GM12891 (cell line): Measurements from ENCODE around the gene GRM6.

Experiments used
- PAX5 ChIP-seq: IDR thresholded peaks from 2 replicates; pipeline ENCODE4 v1.6.1; 2011; ENCODE audit warnings: low read length, moderate library complexity, mild to moderate bottlenecking; ENCODE audit not compliant: insufficient read depth, severe bottlenecking
- POLR2A ChIP-seq: IDR thresholded peaks from 2 replicates; pipeline ENCODE4 v1.6.1; 2011; ENCODE audit warnings: low read depth, low read length, control low read depth
- POLR2AphosphoS5 ChIP-seq: IDR thresholded peaks from 2 replicates; pipeline ENCODE4 v1.6.1; 2011; ENCODE audit warnings: low read depth, low read length, control low read depth
- POU2F2 ChIP-seq: IDR thresholded peaks from 2 replicates; pipeline ENCODE4 v1.6.1; 2011; ENCODE audit warnings: low read depth, mild to moderate bottlenecking, control low read depth, low read length, moderate library complexity
- SPI1 ChIP-seq: IDR thresholded peaks from 2 replicates; pipeline ENCODE4 v1.6.1; 2011; ENCODE audit warnings: low read depth, low read length, control low read depth
- TAF1 ChIP-seq: IDR thresholded peaks from 2 replicates; pipeline ENCODE4 v1.6.1; 2011; ENCODE audit warnings: low read depth, low read length, control low read depth

GRCh38 chr5:179044765-179045164 is 49.6 kb upstream of the GRM6 start:
- no peak for TF ChIP-seq POLR2A
- no peak for TF ChIP-seq PAX5
- no peak for TF ChIP-seq POLR2AphosphoS5
- no peak for TF ChIP-seq SPI1
- TF ChIP-seq TAF1: no peak
- TF ChIP-seq POU2F2: no peak
